ENCODE results near the gene SORL1. TPM values are rescaled to one million over a fixed set of nuclear protein-coding genes. Genes with fewer than 3 reads are reported as not detected.

The SORL1 gene
- total and polyA plus RNA-seq, 2 of the 13 experiments (the other 11 are each of a cell fraction or from before 2014, with no cell fraction given) = 21.3 to 148 TPM

DNA sequence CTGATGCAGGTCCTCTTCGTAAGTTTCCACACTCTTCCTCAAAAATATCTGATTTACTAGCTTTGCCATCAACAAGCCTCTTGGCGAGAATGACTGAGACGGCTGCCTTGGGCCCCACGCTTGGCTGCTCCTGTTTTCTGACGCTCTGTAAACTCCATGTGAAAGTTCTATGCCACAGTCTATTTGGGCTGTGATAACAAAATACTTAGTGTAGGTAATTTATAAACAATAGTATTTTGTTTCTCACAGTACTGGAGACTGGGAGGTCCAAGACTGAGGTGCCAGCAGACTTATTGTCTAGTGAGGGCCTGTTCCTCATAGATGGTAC is 123.8 kb downstream of the SORL1 start (continued):
- no peak for TF ChIP-seq ZMYM3 (CRISPR knock-in tag; IDR thresholded peaks at IDR 0.05)
- TF ChIP-seq, protein P1, sequence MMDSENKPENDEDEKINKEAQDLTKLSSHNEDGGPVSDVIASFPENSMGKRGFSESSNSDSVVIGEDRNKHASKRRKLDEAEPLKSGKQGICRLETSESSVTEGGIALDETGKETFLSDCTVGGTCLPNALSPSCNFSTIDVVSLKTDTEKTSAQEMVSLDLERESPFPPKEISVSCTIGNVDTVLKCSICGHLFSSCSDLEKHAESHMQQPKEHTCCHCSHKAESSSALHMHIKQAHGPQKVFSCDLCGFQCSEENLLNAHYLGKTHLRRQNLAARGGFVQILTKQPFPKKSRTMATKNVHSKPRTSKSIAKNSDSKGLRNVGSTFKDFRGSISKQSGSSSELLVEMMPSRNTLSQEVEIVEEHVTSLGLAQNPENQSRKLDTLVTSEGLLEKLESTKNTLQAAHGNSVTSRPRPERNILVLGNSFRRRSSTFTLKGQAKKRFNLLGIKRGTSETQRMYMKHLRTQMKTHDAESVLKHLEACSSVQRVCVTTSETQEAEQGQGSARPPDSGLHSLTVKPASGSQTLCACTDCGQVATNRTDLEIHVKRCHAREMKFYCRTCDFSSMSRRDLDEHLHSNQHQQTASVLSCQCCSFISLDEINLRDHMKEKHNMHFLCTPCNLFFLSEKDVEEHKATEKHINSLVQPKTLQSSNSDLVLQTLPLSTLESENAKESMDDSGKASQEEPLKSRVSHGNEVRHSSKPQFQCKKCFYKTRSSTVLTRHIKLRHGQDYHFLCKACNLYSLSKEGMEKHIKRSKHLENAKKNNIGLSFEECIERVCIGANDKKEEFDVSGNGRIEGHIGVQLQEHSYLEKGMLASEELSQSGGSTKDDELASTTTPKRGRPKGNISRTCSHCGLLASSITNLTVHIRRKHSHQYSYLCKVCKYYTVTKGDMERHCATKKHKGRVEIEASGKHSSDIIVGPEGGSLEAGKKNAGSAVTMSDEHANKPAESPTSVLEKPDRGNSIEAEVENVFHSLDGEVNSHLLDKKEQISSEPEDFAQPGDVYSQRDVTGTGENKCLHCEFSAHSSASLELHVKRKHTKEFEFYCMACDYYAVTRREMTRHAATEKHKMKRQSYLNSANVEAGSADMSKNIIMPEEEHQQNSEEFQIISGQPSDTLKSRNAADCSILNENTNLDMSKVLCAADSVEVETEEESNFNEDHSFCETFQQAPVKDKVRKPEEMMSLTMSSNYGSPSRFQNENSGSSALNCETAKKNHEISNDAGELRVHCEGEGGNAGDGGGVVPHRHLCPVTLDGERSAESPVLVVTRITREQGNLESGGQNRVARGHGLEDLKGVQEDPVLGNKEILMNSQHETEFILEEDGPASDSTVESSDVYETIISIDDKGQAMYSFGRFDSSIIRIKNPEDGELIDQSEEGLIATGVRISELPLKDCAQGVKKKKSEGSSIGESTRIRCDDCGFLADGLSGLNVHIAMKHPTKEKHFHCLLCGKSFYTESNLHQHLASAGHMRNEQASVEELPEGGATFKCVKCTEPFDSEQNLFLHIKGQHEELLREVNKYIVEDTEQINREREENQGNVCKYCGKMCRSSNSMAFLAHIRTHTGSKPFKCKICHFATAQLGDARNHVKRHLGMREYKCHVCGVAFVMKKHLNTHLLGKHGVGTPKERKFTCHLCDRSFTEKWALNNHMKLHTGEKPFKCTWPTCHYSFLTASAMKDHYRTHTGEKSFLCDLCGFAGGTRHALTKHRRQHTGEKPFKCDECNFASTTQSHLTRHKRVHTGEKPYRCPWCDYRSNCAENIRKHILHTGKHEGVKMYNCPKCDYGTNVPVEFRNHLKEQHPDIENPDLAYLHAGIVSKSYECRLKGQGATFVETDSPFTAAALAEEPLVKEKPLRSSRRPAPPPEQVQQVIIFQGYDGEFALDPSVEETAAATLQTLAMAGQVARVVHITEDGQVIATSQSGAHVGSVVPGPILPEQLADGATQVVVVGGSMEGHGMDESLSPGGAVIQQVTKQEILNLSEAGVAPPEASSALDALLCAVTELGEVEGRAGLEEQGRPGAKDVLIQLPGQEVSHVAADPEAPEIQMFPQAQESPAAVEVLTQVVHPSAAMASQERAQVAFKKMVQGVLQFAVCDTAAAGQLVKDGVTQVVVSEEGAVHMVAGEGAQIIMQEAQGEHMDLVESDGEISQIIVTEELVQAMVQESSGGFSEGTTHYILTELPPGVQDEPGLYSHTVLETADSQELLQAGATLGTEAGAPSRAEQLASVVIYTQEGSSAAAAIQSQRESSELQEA (CRISPR knock-in tag; IDR thresholded peaks at IDR 0.05; ENCODE audit: not compliant biosample characterization) = no peak
- TF ChIP-seq NBN (conservative IDR thresholded peaks at IDR 0.05) = no peak
- TF ChIP-seq, protein P2, sequence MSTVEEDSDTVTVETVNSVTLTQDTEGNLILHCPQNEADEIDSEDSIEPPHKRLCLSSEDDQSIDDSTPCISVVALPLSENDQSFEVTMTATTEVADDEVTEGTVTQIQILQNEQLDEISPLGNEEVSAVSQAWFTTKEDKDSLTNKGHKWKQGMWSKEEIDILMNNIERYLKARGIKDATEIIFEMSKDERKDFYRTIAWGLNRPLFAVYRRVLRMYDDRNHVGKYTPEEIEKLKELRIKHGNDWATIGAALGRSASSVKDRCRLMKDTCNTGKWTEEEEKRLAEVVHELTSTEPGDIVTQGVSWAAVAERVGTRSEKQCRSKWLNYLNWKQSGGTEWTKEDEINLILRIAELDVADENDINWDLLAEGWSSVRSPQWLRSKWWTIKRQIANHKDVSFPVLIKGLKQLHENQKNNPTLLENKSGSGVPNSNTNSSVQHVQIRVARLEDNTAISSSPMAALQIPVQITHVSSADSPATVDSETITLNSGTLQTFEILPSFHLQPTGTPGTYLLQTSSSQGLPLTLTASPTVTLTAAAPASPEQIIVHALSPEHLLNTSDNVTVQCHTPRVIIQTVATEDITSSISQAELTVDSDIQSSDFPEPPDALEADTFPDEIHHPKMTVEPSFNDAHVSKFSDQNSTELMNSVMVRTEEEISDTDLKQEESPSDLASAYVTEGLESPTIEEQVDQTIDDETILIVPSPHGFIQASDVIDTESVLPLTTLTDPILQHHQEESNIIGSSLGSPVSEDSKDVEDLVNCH (CRISPR knock-in tag; IDR thresholded peaks at IDR 0.05) = no peak
- TF ChIP-seq NFRKB (IDR thresholded peaks at IDR 0.05) = no peak
- TF ChIP-seq, protein P3, sequence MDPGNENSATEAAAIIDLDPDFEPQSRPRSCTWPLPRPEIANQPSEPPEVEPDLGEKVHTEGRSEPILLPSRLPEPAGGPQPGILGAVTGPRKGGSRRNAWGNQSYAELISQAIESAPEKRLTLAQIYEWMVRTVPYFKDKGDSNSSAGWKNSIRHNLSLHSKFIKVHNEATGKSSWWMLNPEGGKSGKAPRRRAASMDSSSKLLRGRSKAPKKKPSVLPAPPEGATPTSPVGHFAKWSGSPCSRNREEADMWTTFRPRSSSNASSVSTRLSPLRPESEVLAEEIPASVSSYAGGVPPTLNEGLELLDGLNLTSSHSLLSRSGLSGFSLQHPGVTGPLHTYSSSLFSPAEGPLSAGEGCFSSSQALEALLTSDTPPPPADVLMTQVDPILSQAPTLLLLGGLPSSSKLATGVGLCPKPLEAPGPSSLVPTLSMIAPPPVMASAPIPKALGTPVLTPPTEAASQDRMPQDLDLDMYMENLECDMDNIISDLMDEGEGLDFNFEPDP (CRISPR knock-in tag; conservative IDR thresholded peaks at IDR 0.05) = no peak

All from HepG2 (cell line).